NCI-H748 (cell line): ENCODE measurements around the gene PLS1.
"Not testable (repeated sequence)": the region's sequence is repeated elsewhere in the genome, so short reads cannot be mapped to it uniquely, and the experiment has no call there.

ENCODE experiments used
- DNase-seq: peaks from one replicate; lab custom pipeline; 2025; ENCODE audit not compliant: unreplicated experiment; lab: John Stamatoyannopoulos, UW

Gene PLS1

GRCh38 chr3:142690613-142691012 is 94.4 kb downstream of the PLS1 start:
- no peak for DNase-seq

- DNase-seq = no peak
Observed at GRCh38 chr3:142691527-142691926, 95.3 kb downstream of the PLS1 start.

GRCh38 chr3:142693136-142693853 is 97.1 kb downstream of the PLS1 start:
- DNase-seq = no peak

- no peak for DNase-seq
Observed at GRCh38 chr3:142694225-142694624, 98.0 kb downstream of the PLS1 start.

GRCh38 chr3:142705198-142705597 is 109.0 kb downstream of the PLS1 start:
- no peak for DNase-seq

- no peak for DNase-seq
Observed at GRCh38 chr3:142706321-142707127, 110.3 kb downstream of the PLS1 start.

GRCh38 chr3:142709207-142709606 is 113.0 kb downstream of the PLS1 start:
- no peak for DNase-seq

- not testable (repeated sequence) for DNase-seq
Observed at GRCh38 chr3:142714882-142715281, 118.7 kb downstream of the PLS1 start.

GRCh38 chr3:142716102-142716501 is 119.9 kb downstream of the PLS1 start:
- no peak for DNase-seq

GRCh38 chr3:142723665-142723967 is 127.4 kb downstream of the PLS1 start:
- no peak for DNase-seq

- DNase-seq = peak; percentile 85
Observed at GRCh38 chr3:142723968-142724681, 127.9 kb downstream of the PLS1 start, which contains the start of gene TRPC1. Gene TRPC1, plus strand, starts transcription at chr3:142724034. Its CDS starts 526 bp downstream, at chr3:142724560.

GRCh38 chr3:142724682-142725356 is 128.6 kb downstream of the PLS1 start:
- DNase-seq = peak; percentile 64

- no peak for DNase-seq
Observed at GRCh38 chr3:142725357-142725739, 129.2 kb downstream of the PLS1 start.

GRCh38 chr3:142726017-142726416 is 129.8 kb downstream of the PLS1 start:
- no peak for DNase-seq

GRCh38 chr3:142732066-142732465 is 135.9 kb downstream of the PLS1 start:
- DNase-seq = no peak

- no peak for DNase-seq
Observed at GRCh38 chr3:142734834-142735233, 138.6 kb downstream of the PLS1 start.

- peak; percentile 2 for DNase-seq
Observed at GRCh38 chr3:142735462-142735861, 139.3 kb downstream of the PLS1 start.

GRCh38 chr3:142738396-142738795 is 142.2 kb downstream of the PLS1 start:
- DNase-seq = no peak

GRCh38 chr3:142746646-142747045 is 150.5 kb downstream of the PLS1 start:
- DNase-seq = no peak

- not testable (repeated sequence) for DNase-seq
Observed at GRCh38 chr3:142750531-142750930, 154.3 kb downstream of the PLS1 start.

- DNase-seq = not testable (repeated sequence)
Observed at GRCh38 chr3:142752605-142753004, 156.4 kb downstream of the PLS1 start.
